RCC 7860 (cell line): ENCODE measurements around the gene CCDC61.

Source experiments
- DNase-seq: peaks from one replicate; pipeline ENCODE4 v3.0.0-alpha.2; 2015; ENCODE audit warnings: low spot score
- FAIRE-seq: peaks from 2 replicates; lab custom pipeline; 2012; peaks lifted over from hg19 to GRCh38; lab: Jason Lieb, UNC

Gene CCDC61

DNA sequence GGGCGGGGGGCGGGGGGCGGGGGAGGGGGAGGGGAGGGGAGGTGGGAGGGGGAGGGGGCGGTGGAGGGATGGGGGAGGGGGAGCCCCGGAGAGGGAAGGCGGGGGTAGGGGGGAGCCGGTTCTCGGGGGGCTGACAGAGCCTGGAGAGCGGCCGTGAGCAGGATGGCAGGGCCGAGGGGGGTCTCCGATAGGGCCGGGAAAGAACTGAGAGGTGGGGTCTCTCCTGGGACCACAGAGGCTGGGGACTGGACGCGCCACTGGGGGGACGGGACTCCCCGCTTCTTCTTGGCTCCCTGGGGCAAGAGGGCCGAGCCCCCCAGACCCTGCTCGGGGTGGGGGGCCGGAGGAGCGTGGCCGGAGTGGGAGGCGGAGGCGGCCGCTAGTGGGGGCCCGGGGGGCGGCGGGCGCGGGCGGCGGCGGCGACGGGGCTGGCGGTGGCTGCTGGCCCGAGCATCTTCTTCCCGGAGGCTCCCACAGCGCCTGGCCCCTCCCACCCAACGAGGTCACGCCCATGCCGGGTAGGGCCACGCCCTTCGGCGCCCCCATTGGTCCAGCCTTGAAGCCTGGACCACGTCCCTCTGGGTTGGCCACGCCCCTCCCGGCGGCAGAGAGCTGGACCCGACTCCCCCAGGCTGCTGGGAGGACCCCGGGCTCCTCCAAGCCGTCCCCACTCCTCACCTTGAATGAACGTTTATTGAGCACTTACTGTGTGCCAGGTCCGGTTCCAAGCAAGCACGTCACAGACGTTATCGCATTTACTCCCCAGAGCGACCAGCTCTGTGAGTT is 21.5 kb upstream of the CCDC61 start, which contains the start of gene NOVA2:
TSS of gene NOVA2 (minus strand) at position 313 of the 786 bp plus-strand sequence. CDS start 514 bp downstream, outside the sequence.
- no peak for FAIRE-seq
- no peak for DNase-seq

DNA sequence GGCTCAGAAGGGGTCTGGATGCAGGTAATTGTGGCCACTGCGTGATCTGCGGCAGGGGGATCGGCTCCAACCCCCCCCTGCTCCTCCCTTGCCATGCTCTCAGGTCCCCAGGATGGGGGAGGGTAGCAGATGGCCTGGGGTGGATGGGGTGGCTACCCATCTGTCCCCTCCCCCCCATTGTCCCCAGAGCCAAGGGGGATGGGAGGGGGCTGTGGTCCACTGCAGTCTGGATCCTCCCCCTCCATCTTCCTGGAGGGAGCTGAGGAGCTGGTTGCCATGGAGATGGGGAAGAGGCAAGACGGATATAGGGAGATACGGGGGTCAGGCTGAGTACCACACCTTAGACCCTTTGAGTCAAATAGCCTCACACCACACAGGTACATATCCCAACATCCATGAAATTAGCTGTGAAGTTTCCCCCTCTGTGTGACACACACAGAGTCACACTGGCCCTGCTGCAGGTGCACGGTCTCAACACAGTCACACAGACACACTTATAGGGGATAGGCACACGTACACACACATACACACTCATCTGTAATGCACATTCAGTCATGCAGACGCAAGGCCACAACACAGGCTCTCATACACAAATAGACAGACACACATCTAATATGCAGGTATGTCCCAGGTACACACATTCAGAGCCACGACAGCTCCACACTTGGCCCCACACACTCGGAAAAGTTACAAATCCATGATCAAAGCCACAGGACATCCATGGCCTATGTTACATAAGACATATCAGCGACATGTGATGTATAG is 19.8 kb upstream of the CCDC61 start:
- FAIRE-seq (no peak), DNase-seq (no peak)

DNA sequence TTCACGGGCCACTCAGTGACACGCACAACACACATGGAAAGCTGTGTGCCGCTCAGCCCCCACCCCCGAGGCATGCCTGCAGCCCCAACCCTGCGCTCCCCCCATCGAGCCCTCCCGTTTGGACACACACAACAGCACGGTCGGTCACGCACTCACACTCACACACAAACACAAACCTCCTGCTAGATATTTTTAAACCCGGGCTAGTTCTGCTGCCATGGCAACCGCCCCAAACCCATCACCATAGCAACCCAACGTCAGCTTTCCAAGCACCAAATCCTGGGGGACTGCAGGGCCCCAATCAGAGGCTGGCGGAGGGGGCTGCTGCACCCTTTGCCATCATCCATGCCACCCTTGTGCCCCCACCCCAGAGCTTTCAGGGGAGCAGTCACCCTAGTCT is 19.1 kb upstream of the CCDC61 start:
- DNase-seq (no peak), FAIRE-seq (no peak)

DNA sequence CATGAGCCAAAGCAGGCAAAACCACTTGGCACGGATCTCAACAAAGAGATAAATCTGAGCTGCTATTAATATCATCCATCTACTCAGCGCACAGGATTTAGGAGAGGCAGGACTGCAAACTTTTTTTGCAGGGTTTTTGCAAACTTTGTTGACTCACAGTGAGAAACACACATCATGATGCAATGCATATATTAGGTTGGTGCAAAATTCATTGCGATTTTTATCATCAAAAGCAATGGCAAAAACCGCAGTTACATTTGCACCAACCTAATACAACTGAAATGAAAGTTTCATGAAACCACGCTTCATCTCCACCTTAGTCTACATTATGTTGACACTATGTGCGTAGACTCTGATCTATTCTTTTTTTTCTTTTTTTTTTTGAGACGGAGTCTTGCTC is 17.1 kb upstream of the CCDC61 start:
- no peak for DNase-seq
- FAIRE-seq: no peak

DNA sequence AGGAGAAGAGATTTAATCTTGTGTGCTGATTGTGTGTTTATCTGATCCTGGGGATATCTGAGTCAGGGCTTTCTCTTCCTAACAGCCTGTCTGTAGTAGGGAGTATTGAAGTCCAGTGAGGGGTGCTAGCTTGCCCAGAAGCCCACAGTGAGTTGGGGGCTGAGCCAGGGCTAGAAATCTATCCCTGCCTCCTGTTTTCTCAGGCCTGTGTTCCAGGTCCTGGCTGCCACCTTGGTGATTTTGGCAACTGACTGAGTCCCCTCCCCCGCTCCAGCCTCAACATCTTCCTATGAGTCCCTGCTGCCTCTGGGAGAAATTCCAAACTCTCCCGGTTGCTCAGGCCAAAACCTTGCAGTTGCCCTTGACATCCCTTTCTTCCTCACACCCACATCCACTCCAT is 13.9 kb upstream of the CCDC61 start:
- FAIRE-seq (no peak), DNase-seq (no peak)

DNA sequence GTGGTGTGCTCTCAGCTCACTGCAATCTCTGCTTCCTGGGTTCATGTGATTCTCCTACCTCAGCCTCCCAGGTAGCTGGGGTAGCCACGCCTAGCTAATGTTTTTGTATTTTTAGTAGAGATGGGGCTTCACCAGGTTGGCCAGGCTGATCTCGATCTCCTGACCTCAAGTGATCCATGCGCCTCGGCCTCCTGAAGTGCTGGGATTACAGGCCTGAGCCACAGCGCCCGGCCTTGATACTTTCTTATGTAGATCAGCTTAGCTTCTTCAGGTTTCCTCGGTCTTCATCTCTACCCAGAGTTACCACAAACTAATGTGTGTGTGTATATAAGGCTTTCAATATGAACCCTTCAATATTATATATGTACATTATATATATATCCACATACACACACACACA is 9.9 kb upstream of the CCDC61 start:
- no peak for FAIRE-seq
- DNase-seq: no peak

DNA sequence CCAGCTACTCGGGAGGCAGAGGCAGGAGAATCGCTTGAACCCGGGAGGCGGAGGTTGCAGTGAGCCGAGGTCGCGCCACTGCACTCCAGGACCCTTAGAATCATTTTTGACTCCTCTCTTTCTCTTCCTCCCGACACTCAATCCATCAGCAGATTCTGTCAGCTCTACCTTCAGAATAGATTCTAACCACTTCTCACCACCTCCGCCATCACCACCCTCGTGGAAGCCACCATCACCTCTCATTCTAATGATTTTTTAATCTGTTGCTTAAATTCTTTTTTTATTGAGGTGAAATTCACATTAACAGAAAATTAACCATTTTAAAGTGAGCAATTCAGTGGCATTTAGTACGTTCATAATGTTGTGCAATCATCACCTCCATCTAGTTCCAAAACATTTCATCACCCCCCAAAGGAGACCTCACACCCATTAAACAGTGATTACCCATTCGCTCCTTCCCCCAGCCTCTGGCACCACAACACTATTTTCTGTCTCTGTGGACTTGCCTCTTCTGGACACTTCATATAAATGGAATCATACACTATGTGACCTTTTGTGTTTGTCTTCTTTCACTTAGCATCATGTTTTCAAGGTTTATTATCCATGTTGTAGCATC is 5.0 kb upstream of the CCDC61 start:
- FAIRE-seq (no peak), DNase-seq (no peak)

DNA sequence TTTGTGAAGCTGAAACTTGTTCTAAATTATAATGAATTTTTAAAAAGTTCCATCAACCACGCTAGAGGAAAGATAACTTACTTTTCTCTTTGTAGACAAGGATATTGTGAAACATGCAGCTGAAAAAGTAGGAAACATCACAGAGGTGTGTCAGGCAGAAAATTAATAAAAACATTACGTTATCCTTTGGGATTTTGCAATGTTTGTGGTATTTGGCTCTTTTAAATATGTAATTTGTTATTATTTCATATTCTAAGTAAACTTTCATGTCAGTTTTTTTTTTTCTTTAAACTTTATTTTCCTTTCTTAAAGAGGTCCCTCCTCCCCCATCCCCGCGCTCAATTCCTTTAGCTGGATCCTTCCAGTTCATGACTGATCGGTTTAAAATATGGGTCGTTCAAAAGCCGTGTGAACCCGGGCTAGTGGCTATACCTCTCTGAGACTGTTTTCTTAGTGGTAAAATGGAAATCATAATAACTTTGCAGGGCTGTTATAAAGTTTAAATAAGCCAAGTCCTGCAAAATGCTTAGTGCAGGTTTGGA is 740 bp upstream of the CCDC61 start:
- FAIRE-seq: no peak
- DNase-seq: no peak

DNA sequence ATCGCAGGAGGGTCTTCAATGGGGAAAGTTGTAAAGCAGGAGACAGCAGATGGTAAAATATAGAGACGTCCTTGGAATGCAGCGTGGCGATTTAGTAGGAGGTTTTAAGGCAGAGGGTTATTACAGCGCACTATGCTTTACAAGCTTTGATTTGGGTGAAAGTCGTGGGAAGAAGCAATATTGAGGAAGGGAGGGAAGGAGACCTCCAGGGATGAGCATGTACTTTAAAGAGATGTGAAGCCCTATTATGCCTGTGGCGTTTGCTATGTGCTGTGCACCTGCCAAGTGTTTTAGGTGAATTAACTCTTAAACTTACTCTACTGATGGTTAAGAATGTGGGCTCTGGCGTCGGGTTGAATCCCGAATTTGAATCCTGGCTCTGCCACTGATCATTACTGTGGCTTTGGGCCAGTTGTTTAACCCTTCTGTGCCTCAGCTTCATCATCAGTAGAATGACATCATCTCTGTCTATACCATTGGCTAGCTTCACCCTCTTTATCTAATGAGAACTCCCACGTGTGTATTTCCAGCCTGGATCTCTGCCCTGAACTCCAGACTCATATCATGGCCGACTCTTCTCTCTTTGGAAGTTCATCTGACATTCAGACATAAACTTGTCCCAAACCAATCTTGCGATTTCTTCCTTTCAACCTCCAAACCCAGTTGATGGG is 583 bp downstream of the CCDC61 start:
- FAIRE-seq (no peak), DNase-seq (peak; percentile 42)

DNA sequence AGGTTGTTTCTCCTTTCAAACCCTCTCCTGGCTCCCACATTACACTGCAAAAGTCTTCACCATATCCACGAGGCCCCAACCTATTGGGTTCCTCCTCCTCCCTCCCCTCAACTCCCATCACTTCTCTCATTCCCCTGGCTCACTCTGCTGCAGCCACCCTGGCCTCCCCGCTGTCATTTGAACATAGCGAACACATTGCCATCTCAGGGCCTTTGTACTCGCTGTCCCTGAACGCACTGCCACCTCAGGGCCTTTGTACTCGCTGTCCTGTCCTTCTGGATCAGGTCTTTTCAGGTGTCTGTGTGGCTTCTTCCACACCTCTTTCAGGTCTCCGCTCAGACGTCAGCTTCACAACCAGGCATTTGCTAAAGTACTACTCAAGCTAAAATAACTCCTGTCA is 1.7 kb downstream of the CCDC61 start:
- DNase-seq: no peak
- no peak for FAIRE-seq

DNA sequence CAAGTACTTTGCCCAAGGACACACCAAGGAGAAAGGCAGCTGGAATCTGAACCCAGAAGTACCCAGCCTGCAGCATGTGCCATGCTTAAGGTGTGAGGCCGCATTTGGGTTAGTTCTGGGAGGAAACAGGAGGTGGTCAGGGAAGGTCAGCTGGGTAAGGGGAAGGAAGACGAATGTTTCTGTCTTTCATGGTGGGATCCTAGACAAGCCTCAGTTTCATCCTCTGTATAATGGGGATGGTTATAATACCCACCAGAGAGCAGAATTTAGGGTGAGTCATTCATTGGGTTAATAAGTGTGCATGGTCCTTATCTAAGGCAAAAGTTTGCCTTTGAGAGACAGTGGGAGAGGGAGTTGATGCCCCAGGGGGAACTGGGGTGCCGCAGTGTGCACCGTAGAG is 3.6 kb downstream of the CCDC61 start:
- no peak for DNase-seq
- no peak for FAIRE-seq

DNA sequence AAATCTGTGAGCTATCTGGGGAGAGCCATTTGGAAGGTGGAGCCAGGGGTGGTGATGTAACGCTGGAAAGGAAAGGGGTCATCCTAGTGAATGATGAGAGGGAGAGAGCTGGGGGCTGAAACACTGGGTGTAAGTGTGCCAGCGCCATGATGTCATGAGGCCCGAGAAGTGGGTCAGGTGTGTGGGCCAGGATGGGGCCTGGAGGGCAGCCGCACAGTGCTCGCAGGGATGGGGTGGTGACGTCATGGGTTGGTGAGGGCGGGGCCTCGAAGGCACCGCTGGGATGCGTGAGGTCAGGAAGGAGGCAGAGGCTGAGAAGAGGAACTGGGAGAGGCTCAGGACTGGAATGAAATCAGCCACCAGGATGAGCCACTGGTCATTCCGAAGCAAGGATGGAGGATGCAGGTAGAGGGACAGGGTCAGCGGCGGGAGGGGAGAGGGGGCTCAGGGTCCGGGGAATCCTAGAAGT is 4.4 kb downstream of the CCDC61 start:
- no peak for FAIRE-seq
- no peak for DNase-seq

DNA sequence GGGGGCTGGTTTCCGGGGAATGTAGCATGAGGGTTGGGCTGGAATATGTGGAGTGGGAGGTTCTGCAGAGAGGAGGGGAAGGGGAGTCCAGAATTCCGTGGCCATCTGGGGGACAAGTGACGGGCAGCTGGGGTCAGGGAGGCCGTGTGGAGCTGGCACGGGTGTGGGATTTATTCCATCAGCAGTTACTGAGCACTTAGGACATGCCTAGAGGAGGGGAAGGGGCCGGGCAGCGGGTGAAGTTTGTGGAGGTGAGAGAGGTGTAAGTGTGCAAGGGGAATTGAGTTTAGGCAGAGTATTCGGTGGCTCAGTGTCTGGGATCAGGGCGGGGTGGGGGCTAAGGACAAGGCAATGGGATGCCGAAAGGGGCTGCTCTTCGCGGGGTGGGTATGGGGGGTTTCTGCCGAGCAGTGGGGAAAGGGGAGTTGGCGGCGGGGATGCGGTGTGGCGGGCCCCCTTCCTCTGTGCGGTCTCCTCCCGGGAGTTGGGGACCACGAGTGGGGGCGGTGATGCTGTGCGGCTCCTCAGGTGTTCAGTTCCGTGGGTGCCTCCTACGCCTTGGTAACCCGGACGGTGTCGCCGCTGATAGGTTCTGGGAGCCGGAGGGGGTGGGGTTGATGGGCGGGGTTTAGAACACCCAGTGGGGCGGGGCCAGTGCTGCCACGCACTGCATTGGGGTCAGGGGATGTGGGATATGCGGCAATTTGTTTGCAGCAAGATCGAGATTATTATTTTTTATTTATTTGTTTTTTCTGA is 5.4 kb downstream of the CCDC61 start:
- DNase-seq: no peak
- no peak for FAIRE-seq

DNA sequence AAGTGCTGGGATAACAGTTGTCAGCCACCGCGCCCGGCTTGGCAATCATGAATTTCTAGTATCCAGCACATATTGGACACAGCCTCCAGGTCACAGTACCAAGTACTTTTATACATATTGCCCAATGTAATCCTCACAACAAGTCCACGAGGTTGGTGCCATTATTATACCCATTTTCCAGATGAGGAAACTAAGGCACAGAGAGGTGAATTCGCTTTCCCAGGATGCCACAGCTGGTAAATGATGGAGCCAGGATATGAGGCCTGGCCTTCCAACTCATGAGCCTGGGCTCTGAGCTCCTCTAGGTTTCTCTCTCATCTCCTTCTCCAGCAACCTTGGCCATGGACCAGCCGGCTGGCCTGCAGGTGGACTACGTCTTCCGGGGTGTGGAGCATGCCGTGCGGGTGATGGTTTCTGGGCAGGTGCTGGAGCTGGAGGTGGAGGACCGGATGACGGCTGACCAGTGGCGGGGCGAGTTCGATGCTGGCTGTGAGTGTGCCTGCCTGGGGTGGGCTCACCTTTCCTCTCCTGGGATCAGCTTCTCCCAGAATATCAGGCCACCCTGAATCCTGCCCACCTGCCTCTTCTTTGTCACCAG is 7.5 kb downstream of the CCDC61 start:
- no peak for DNase-seq
- no peak for FAIRE-seq

DNA sequence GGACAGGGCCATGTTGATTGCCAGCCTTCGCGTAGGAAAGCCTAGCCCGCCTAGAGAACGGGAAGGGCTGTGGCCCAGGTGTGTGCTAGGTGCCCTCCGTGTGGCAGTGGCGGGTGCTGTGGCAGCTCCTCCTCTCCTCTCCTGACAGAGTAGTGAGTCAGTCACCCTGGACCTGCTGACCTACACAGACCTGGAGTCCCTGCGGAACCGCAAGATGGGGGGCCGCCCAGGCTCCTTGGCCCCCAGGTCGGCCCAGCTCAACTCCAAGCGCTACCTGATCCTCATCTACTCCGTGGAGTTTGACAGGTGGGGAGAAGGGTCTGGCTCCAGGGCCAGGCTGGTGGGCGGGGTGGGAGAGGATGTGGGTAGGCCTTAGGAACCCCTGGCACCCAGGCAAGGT is 11.1 kb downstream of the CCDC61 start:
- no peak for DNase-seq
- FAIRE-seq: no peak

DNA sequence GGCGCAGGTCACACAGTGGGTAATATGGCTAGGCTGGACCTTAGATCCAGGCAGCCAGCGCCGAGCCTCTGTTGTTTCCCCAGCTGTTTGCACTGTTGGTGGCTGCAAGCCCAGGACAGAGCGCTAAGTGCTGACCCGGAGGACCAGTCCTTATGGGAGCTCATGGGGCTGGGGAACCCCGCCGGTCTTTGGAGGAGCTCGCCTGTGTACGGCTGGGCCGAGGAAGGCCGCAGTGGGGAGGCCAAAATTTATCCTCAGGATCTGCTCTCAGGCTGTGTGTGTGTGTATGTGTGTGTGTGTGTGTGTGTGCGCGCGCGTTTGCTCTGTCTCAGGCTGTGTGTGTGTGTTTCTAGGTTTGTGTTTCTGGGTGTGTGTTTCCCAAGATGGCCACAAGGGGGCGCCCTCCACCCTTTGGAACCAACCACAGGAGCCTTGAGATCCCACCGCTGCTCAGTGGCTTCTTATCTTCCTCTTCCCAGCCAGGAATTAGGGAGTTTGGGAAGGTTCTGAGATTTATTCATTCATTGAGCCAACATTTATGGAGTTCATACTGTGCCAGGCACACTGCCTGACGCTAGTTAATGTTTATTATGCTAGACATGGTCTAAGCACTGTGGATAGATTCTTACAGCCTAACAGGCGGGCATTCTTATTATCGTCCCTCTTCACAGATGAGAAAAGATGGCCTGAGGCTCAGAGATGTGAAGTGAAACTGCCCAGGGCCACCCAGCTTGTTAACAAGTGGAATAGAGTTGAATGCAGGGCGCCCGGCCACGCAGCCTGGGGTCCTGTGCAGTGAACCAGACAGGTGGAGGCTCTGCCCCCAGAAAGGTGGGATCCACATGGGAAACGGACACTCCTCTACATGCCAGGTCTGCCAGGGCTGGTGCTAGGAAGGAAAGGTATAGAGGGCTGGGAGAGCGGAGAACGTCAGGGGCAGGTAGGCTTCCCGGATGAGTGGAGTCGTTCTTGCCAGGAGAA is 14.6 kb downstream of the CCDC61 start:
- no peak for FAIRE-seq
- DNase-seq: no peak

DNA sequence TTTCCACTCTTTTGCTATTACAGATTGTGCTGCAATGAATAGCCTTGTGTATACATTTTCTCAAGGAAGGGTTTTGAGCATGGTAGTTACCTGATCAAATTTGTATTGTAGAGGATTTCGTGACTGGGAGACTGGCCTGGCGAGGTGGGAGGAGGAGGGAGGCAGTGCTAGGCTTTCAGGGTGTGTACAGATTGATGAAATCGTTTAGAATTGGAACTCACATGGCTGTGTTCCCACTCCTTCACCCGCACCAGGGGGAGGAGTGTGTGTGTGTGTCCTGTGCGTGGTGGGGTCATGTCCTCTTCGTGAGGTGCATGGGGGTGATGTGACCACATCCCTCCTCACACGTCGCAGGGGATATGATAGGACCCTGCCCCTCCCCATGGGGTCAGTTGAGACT is 19.3 kb downstream of the CCDC61 start:
- no peak for DNase-seq
- FAIRE-seq: no peak

DNA sequence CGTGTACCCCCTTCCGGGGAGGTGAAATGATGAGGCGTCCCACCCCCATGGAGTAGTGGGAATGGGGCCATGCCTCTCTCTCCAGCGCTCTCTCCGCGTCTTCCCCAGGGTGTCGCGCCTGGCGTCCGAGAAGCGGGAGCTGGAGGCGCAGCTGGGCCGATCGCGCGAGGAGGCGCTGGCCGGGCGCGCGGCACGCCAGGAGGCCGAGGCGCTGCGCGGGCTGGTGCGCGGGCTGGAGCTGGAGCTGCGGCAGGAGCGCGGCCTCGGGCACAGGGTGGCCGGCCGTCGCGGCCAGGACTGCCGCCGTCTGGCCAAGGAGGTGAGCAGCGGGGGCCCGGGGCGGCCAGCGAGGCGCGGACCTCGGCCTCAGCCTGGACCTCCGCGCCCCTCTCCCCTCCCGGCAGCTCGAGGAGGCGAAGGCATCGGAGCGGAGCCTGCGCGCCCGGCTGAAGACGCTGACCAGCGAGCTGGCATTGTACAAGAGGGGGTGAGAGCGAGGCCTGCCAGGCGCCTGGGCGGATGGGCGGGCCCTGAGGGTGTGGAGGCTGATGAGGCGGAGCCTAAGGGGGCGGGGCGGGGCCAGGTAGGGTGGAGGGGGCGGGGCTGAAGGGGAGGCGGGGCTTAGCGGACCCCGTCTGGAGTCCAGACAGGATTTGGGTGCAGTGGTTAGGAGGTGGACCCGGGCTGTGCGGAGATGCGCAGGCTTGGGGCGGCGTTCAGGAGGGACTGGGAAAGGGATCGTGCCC is 19.8 kb downstream of the CCDC61 start:
- DNase-seq: no peak
- no peak for FAIRE-seq
